Keratinocyte (primary cell): ENCODE measurements around the gene HSPE1. TPM values are rescaled to one million over a fixed set of nuclear protein-coding genes. Genes with fewer than 3 reads are reported as not detected.

Experiments
- DNase-seq: peaks from one replicate; pipeline ENCODE4 v3.0.0-alpha.2; 2011; ENCODE audit warnings: low read depth, missing footprints, low spot score
- FAIRE-seq: peaks from 2 replicates; lab custom pipeline; 2011; peaks lifted over from hg19 to GRCh38; lab: Jason Lieb, UNC
- H2AFZ ChIP-seq: 2 replicates; pipeline ENCODE4 v1.6.0; 2012; ENCODE audit warnings: low read length, control low read depth, inconsistent platforms; ENCODE audit not compliant: control insufficient read depth
- H3K27ac ChIP-seq: 2 replicates; pipeline ENCODE4 v1.5.1; 2011; ENCODE audit warnings: low read length; ENCODE audit not compliant: control insufficient read depth, insufficient read depth
- H3K27me3 ChIP-seq: 3 replicates; pipeline ENCODE4 v1.6.0; 2011; ENCODE audit warnings: low read length; ENCODE audit not compliant: control insufficient read depth, insufficient read depth; ENCODE audit errors: extremely low read depth
- H3K36me3 ChIP-seq, 2 experiments: 2 replicates in 1 of 2; 3 replicates in 1 of 2; pipeline ENCODE4 v1.5.1; 2011; ENCODE audit warnings: low read length in 2 of 2, mild to moderate bottlenecking in 1 of 2; ENCODE audit not compliant: control insufficient read depth in 2 of 2, insufficient read depth in 2 of 2; ENCODE audit errors: extremely low read depth in 1 of 2
- H3K4me1 ChIP-seq: 3 replicates; pipeline ENCODE4 v1.5.1; 2011; ENCODE audit warnings: low read length; ENCODE audit not compliant: control insufficient read depth, insufficient read depth; ENCODE audit errors: extremely low read depth
- H3K4me2 ChIP-seq: 3 replicates; pipeline ENCODE4 v1.6.0; 2011; ENCODE audit warnings: low read depth, low read length; ENCODE audit not compliant: control insufficient read depth, insufficient read depth; ENCODE audit errors: extremely low read depth
- H3K4me3 ChIP-seq, 3 experiments: fragments of 200-600 bp in 1 of 3; sonication (generic) in 1 of 3; 2 replicates in 2 of 3; 3 replicates in 1 of 3; pipeline ENCODE4 v1.5.1; 2011 to 2016; ENCODE audit warnings: low read length in 3 of 3, mild to moderate bottlenecking in 3 of 3, control low read depth in 2 of 3, inconsistent platforms in 1 of 3, low read depth in 1 of 3, mixed read lengths in 1 of 3, mixed run types in 1 of 3, moderate library complexity in 1 of 3; ENCODE audit not compliant: control insufficient read depth in 2 of 3, insufficient read depth in 2 of 3; ENCODE audit errors: extremely low read depth in 1 of 3
- H3K79me2 ChIP-seq: 2 replicates; pipeline ENCODE4 v1.6.0; 2012; ENCODE audit warnings: low read length; ENCODE audit not compliant: control insufficient read depth, insufficient read depth
- H3K9ac ChIP-seq: 3 replicates; pipeline ENCODE4 v1.6.0; 2011; ENCODE audit warnings: low read length; ENCODE audit not compliant: control insufficient read depth, insufficient read depth; ENCODE audit errors: extremely low read depth
- H3K9me1 ChIP-seq: 3 replicates; pipeline ENCODE4 v1.6.0; 2011; ENCODE audit warnings: low read length; ENCODE audit not compliant: control insufficient read depth, insufficient read depth; ENCODE audit errors: extremely low read depth
- H3K9me3 ChIP-seq: 2 replicates; pipeline ENCODE4 v1.5.1; 2012; ENCODE audit warnings: low read depth, low read length; ENCODE audit not compliant: control insufficient read depth
- H4K20me1 ChIP-seq: 3 replicates; pipeline ENCODE4 v1.6.0; 2011; ENCODE audit warnings: low read length; ENCODE audit not compliant: control insufficient read depth, insufficient read depth; ENCODE audit errors: extremely low read depth
- CTCF ChIP-seq, 3 experiments: IDR thresholded peaks in 1 of 3; conservative IDR thresholded peaks in 1 of 3; optimal IDR thresholded peaks in 1 of 3; 2 replicates in 2 of 3; 3 replicates in 1 of 3; pipeline versions ENCODE3 to v1.5.1; 2011; ENCODE audit warnings: low read length in 3 of 3, mild to moderate bottlenecking in 3 of 3, moderate library complexity in 2 of 3, control low read depth in 1 of 3, inconsistent platforms in 1 of 3; ENCODE audit not compliant: insufficient read depth in 2 of 3; ENCODE audit errors: extremely low read depth in 1 of 3
- EZH2 ChIP-seq: IDR thresholded peaks from one replicate; pipeline ENCODE4 v1.6.1; 2012; ENCODE audit warnings: inconsistent platforms, mild to moderate bottlenecking, low read length, moderate library complexity
- dilution Hi-C: fragments of 300-500 bp; cut with MboI; formaldehyde crosslinking; loops from one replicate; pipeline ENCODE4 v1.7.0; 2020; ENCODE audit warnings: low sequenced_read_pairs; ENCODE audit not compliant: extremely low pct_ligation_motif_present
- polyA plus RNA-seq, 5 experiments: library from polyadenylated mRNA; depleted of rRNA in 3 of 5; stranded (reverse) in 3 of 5; stranded (forward) in 1 of 5; unstranded in 1 of 5; fragments of >200 nt; gene quantifications; 1 replicate in 1 of 5; 2 replicates in 3 of 5; 3 replicates in 1 of 5; pipeline versions ENCODE4 v1.2.1 to v1.2.3, GENCODE V29; 2011 to 2012; ENCODE audit warnings: missing spikeins in 2 of 5, low read depth in 1 of 5, low replicate concordance in 1 of 5

Gene HSPE1
- polyA plus RNA-seq, 1 donor (not counting 4 experiments of a cell fraction or from before 2014, with no cell fraction given): 277 TPM

GRCh38 chr2:197472166-197472565 is 28.0 kb upstream of the HSPE1 start:
- Histone ChIP-seq H3K36me3 (peaks cover 9 to 14% of the 10 kb centered on the region in 2 experiments), H3K27ac (no peak overlapping the region), H3K4me1 (no peaks in the 10 kb centered on the region), H3K9me1 (no peaks in the 10 kb centered on the region), H3K4me2 (no peak overlapping the region), H3K9ac (no peak overlapping the region), H3K4me3 (no peak overlapping the region), H2AFZ (no peak overlapping the region), H4K20me1 (no peaks in the 10 kb centered on the region), H3K9me3 (no peaks in the 10 kb centered on the region), H3K27me3 (no peaks in the 10 kb centered on the region), H3K79me2 (no peaks in the 10 kb centered on the region)
- TF ChIP-seq EZH2: no peak
- no peak for TF ChIP-seq CTCF (optimal IDR thresholded peaks at IDR 0.05 in 1 of 3, IDR thresholded peaks at IDR 0.05 in 1 of 3, conservative IDR thresholded peaks at IDR 0.05 in 1 of 3; ENCODE audit: extremely low read depth in 1 of 3, insufficient read depth in 2 of 3, low read length in 3 of 3)
- DNase-seq (no peak), FAIRE-seq (no peak)
- dilution Hi-C loops: no loop called here

- no peaks in the 10 kb centered on the region for H3K9me3 ChIP-seq
- peaks cover 14 to 15% of the 10 kb centered on the region in 2 experiments for H3K36me3 ChIP-seq
- no peak for FAIRE-seq
Observed at GRCh38 chr2:197477797-197478196, 22.4 kb upstream of the HSPE1 start.

More at GRCh38 chr2:197477797-197478196, 22.4 kb upstream of the HSPE1 start:
- Histone ChIP-seq H3K79me2 (no peaks in the 10 kb centered on the region), H3K4me2 (no peak overlapping the region), H2AFZ (no peak overlapping the region), H3K4me1 (no peaks in the 10 kb centered on the region), H4K20me1 (no peaks in the 10 kb centered on the region), H3K4me3 (no peak overlapping the region), H3K9me1 (no peaks in the 10 kb centered on the region), H3K27me3 (no peaks in the 10 kb centered on the region), H3K27ac (no peak overlapping the region), H3K9ac (no peak overlapping the region)
- DNase-seq: no peak
- dilution Hi-C loops: no loop called here
- no peak for TF ChIP-seq EZH2
- no peak for TF ChIP-seq CTCF (optimal IDR thresholded peaks at IDR 0.05 in 1 of 3, IDR thresholded peaks at IDR 0.05 in 1 of 3, conservative IDR thresholded peaks at IDR 0.05 in 1 of 3; ENCODE audit: extremely low read depth in 1 of 3, insufficient read depth in 2 of 3, low read length in 3 of 3)
